GM18951 (cell line): ENCODE results near the gene HMCN2.
"Not testable (repeated sequence)": the region's sequence is repeated elsewhere in the genome, so short reads cannot be mapped to it uniquely, and the experiment has no call there.

Experiments
- POLR2A ChIP-seq: IDR thresholded peaks from 4 replicates; pipeline ENCODE4 v1.6.1; 2011; ENCODE audit warnings: mild to moderate bottlenecking; ENCODE audit not compliant: insufficient read length, insufficient read depth; ENCODE audit errors: extremely low read depth
- in situ Hi-C: fragments of 300-500 bp; cut with MboI; formaldehyde crosslinking; loops from one replicate; pipeline ENCODE4 v1.12.0; 2022; ENCODE audit warnings: low sequenced_read_pairs, mixed read lengths, inconsistent platforms; ENCODE audit not compliant: unreplicated experiment

The HMCN2 gene

GRCh38 chr9:130336027-130336610 lies 70.6 kb downstream of the HMCN2 start:
- no peak for TF ChIP-seq POLR2A
- in situ Hi-C loops = no loop called here

GRCh38 chr9:130336885-130337284 lies 71.3 kb downstream of the HMCN2 start:
- no peak for TF ChIP-seq POLR2A
- in situ Hi-C loops = no loop called here

GRCh38 chr9:130337318-130337717 lies 71.8 kb downstream of the HMCN2 start:
- TF ChIP-seq POLR2A = no peak
- in situ Hi-C loops = no loop called here

- in situ Hi-C loops = no loop called here
- TF ChIP-seq POLR2A = no peak
These were observed 72.3 kb downstream of the HMCN2 start for GRCh38 chr9:130337784-130338380.

GRCh38 chr9:130338891-130339290 lies 73.3 kb downstream of the HMCN2 start:
- in situ Hi-C loops = not testable (repeated sequence)

GRCh38 chr9:130339306-130339705 lies 73.7 kb downstream of the HMCN2 start:
- no peak for TF ChIP-seq POLR2A
- in situ Hi-C loops = no loop called here

GRCh38 chr9:130340011-130340410 lies 74.5 kb downstream of the HMCN2 start:
- in situ Hi-C loops = no loop called here
- no peak for TF ChIP-seq POLR2A

- in situ Hi-C loops = not testable (repeated sequence)
These were observed 75.0 kb downstream of the HMCN2 start for GRCh38 chr9:130340557-130340956.

- in situ Hi-C loops = no loop called here
- TF ChIP-seq POLR2A = no peak
These were observed 75.6 kb downstream of the HMCN2 start for GRCh38 chr9:130341128-130341527.

- TF ChIP-seq POLR2A = no peak
- in situ Hi-C loops = no loop called here
These were observed 76.5 kb downstream of the HMCN2 start for GRCh38 chr9:130341839-130342713.

GRCh38 chr9:130342714-130343085 lies 77.1 kb downstream of the HMCN2 start:
- TF ChIP-seq POLR2A = no peak
- in situ Hi-C loops = no loop called here

- in situ Hi-C loops = no loop called here
- TF ChIP-seq POLR2A = no peak
These were observed 77.9 kb downstream of the HMCN2 start for GRCh38 chr9:130343445-130343918.

- in situ Hi-C loops = no loop called here
- TF ChIP-seq POLR2A = no peak
These were observed 78.8 kb downstream of the HMCN2 start for GRCh38 chr9:130344366-130344765.
